Thyroid gland (tissue), 4 donors: ENCODE data around the gene PDS5A.

Experiments used
- POLR2A ChIP-seq, 2 donors: fragments of 450-650 bp; IDR thresholded peaks; one replicate each; pipeline ENCODE4 v1.6.1; 2017; ENCODE audit warnings: antibody characterized with exemption in 2 of 2, mild to moderate bottlenecking in 2 of 2, moderate library complexity in 1 of 2
- TF ChIP-seq, protein P1 (sequence below), 6 experiments: fragments of 200-600 bp in 3 of 6; fragments of 450-650 bp in 3 of 6; sonication (generic) in 3 of 6; IDR thresholded peaks; one replicate each; pipeline ENCODE4 v1.5.1; 2016 to 2019; ENCODE audit warnings: antibody characterized with exemption in 6 of 6, mild to moderate bottlenecking in 2 of 6, inconsistent platforms in 1 of 6, moderate library complexity in 1 of 6

DNA sequence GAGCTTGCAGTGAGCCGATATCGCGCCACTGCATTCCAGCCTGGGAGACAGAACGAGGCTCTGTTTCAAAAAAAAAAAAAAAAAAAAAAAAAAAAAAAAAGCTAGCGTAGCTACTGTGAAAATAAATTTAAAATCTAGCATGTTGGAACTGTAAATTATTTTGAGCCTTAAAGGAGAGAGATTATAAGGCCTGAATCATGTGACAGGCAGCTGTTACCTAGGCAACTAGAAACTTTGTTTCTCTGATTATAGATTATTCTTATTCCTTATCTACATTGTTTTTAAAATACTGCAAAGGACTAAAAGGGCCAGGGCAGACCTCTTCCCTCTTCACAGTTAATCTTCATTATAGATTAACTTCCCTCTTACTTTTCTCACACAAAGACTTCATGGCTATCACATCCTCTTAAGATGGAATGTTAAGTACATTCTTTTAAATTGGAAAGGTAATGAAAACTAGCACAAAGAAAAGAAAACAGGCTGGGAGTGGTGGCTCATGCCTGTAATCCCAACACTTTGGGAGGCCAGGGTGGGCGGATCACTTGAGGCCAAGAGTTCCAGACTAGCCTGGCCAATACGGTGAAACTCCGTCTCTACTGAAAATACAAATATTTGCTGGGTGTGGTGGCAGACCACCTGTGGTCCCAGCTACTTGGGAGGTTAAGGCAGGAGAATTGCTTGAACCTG is 21.1 kb upstream of the PDS5A start:
- TF ChIP-seq, protein P1, sequence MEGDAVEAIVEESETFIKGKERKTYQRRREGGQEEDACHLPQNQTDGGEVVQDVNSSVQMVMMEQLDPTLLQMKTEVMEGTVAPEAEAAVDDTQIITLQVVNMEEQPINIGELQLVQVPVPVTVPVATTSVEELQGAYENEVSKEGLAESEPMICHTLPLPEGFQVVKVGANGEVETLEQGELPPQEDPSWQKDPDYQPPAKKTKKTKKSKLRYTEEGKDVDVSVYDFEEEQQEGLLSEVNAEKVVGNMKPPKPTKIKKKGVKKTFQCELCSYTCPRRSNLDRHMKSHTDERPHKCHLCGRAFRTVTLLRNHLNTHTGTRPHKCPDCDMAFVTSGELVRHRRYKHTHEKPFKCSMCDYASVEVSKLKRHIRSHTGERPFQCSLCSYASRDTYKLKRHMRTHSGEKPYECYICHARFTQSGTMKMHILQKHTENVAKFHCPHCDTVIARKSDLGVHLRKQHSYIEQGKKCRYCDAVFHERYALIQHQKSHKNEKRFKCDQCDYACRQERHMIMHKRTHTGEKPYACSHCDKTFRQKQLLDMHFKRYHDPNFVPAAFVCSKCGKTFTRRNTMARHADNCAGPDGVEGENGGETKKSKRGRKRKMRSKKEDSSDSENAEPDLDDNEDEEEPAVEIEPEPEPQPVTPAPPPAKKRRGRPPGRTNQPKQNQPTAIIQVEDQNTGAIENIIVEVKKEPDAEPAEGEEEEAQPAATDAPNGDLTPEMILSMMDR (IDR thresholded peaks at IDR 0.05) = no peak
- TF ChIP-seq POLR2A (IDR thresholded peaks at IDR 0.05) = no peak
